ENCODE data around the gene ADGRG3.

The ADGRG3 gene

DNA sequence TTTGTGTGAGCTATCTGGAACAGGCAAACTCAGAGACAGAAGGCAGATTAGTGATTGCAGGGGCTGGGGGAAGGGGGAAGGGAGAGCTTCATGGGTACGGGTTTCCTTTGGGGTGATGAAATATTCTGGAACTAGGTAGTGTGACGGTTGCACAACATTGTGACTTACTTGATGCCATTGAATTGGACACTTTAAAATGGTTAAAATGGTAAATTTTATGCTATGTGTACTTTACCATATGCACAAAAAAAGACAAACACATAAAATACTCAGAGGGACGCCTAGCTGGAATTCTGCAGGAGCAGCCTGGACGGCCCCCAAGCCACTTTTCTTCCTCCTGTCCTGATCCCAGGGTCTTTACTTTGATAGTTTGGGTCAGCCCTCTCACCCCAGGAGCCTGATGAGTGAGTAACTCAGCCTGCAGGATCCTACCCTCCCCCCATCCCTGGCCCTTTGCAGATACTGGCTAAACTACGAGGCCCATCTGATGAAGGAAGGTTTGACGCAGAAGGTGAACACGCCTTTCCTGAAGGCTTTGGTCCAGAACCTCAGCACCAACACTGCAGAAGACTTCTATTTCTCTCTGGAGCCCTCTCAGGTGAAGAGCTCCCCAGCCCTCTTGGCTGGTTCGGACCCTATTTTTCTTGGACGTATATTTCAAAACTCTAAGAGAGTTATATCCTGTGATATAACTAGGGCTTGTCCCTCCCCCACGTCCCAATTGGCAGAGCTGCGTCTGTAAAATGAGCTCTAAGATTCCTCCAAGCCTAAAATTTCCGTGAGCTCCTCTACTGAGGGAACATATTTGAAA, 7.8 kb downstream of the ADGRG3 start:
- DNase-seq (ENCODE audit: low read depth), result no peak
- H3K4me3 ChIP-seq (ENCODE audit: control insufficient read depth, low read depth, low read length), result no peak overlapping the region
- TF ChIP-seq, protein P1, sequence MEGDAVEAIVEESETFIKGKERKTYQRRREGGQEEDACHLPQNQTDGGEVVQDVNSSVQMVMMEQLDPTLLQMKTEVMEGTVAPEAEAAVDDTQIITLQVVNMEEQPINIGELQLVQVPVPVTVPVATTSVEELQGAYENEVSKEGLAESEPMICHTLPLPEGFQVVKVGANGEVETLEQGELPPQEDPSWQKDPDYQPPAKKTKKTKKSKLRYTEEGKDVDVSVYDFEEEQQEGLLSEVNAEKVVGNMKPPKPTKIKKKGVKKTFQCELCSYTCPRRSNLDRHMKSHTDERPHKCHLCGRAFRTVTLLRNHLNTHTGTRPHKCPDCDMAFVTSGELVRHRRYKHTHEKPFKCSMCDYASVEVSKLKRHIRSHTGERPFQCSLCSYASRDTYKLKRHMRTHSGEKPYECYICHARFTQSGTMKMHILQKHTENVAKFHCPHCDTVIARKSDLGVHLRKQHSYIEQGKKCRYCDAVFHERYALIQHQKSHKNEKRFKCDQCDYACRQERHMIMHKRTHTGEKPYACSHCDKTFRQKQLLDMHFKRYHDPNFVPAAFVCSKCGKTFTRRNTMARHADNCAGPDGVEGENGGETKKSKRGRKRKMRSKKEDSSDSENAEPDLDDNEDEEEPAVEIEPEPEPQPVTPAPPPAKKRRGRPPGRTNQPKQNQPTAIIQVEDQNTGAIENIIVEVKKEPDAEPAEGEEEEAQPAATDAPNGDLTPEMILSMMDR (IDR thresholded peaks at IDR 0.05; ENCODE audit: control insufficient read depth, insufficient read depth, low read depth, low read length, missing control alignments), result no peak

DNA sequence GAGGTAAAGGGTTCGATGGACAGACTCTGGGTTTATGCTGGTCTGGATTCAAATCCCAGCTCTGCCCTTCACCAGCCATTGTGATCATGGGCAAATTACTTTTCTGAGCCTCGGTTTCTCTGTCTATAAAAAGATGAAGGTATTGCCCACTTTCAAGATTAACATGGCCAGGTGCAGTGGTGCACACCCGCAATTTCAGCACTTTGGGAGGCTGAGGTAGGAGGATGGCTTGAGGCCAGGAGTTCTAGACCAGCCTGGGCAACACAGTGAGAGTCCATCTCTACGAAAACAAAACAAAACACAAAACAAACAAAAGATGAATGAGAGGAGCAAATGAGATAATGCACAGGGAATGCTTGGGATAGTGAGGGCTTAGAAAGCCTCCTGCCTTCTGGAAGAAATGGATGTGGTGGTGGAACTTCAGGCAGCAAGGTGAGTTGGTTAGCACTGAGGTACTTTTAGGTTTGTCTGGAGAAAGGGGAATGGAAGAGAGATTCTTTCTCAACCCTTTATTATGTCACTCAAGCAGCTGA, 8.5 kb downstream of the ADGRG3 start:
- TF ChIP-seq, protein P1 (IDR thresholded peaks at IDR 0.05; ENCODE audit: control insufficient read depth, insufficient read depth, low read depth, low read length, missing control alignments), result no peak
- H3K4me3 ChIP-seq (ENCODE audit: control insufficient read depth, low read depth, low read length), result no peak overlapping the region
- DNase-seq (ENCODE audit: low read depth), result no peak

DNA sequence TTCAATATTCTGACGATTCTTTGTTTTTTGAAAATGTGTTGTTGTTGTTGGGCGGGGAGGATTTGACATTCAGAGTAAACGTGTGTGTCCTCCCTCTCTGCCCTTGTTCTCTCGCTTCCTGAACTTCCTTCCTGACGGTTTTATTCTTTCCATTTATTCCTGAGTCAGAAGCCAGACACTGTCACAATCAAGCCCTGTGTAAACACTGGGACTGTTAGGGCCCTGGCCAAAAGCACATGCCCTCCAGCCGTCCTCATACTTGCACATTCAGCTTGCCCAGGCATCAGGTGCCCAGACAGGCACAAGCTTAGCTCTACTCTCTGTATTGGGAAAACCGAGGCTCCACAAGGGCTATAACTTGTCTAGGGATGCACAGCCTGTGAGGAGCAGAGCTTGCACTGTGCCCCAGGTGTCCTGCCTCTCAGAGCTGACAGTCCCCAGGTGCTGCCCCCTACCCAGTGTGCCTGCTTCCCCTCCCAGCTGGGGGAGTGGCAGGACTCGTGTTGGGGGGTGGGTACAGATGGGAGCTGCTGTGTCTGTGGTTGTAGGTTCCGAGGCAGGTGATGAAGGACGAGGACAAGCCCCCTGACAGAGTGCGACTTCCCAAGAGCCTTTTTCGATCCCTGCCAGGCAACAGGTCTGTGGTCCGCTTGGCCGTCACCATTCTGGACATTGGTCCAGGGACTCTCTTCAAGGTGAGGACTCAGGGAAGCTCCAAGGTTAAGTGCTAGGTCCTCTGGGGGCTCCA, 9.7 kb downstream of the ADGRG3 start:
- no peak for DNase-seq (ENCODE audit: low read depth)
- H3K4me3 ChIP-seq (ENCODE audit: control insufficient read depth, low read depth, low read length), result no peak overlapping the region
- TF ChIP-seq, protein P1 (IDR thresholded peaks at IDR 0.05; ENCODE audit: control insufficient read depth, insufficient read depth, low read depth, low read length, missing control alignments), result no peak

GRCh38 chr16:57679016-57679415, 10.9 kb downstream of the ADGRG3 start:
- no peak overlapping the region for H3K4me3 ChIP-seq (ENCODE audit: control insufficient read depth, low read depth, low read length)
- no peak for DNase-seq (ENCODE audit: low read depth)

GRCh38 chr16:57679767-57680482, 11.8 kb downstream of the ADGRG3 start:
- DNase-seq (ENCODE audit: low read depth), result no peak

More at GRCh38 chr16:57679016-57679415, 10.9 kb downstream of the ADGRG3 start:
- TF ChIP-seq, protein P1 (IDR thresholded peaks at IDR 0.05; ENCODE audit: control insufficient read depth, insufficient read depth, low read depth, low read length, missing control alignments), result no peak

More at GRCh38 chr16:57679767-57680482, 11.8 kb downstream of the ADGRG3 start:
- no peak overlapping the region for H3K4me3 ChIP-seq (ENCODE audit: control insufficient read depth, low read depth, low read length)
- TF ChIP-seq, protein P1 (IDR thresholded peaks at IDR 0.05; ENCODE audit: control insufficient read depth, insufficient read depth, low read depth, low read length, missing control alignments), result no peak
